Effector memory CD8-positive, alpha-beta T cell (primary cell): Measurements from ENCODE around the gene PDE8B.

Experiments
- ATAC-seq: fragments of 150-1000 bp; cut with Tn5 transposase; replicated peaks from 2 replicates; pipeline ENCODE4 v1.10.0; 2021; ENCODE audit warnings: mild to moderate bottlenecking, moderate library complexity
- DNase-seq, 3 experiments: peaks; one replicate each; pipeline ENCODE4 v3.0.0; 2021
- H3K27ac Mint-ChIP-seq, 2 donors: one replicate each; pipeline ENCODE4 v1.8.0; 2022; ENCODE audit warnings: mild to moderate bottlenecking in 2 of 2, mixed read lengths in 2 of 2, moderate library complexity in 2 of 2
- H3K27me3 Mint-ChIP-seq, 2 donors: one replicate each; pipeline ENCODE4 v1.8.0; 2022; ENCODE audit warnings: mixed read lengths in 2 of 2
- H3K36me3 Mint-ChIP-seq: one replicate; pipeline ENCODE4 v1.8.0; 2022; ENCODE audit warnings: mild to moderate bottlenecking, moderate library complexity, mixed read lengths; ENCODE audit not compliant: insufficient read depth
- H3K4me1 Mint-ChIP-seq, 2 donors: one replicate each; pipeline ENCODE4 v1.8.0; 2022; ENCODE audit warnings: low read depth in 2 of 2, mixed read lengths in 2 of 2
- H3K4me3 Mint-ChIP-seq, 2 donors: one replicate each; pipeline ENCODE4 v1.8.0; 2022; ENCODE audit warnings: mild to moderate bottlenecking in 2 of 2, mixed read lengths in 2 of 2, moderate library complexity in 2 of 2
- H3K9me3 Mint-ChIP-seq, 2 donors: one replicate each; pipeline ENCODE4 v1.8.0; 2022; ENCODE audit warnings: mixed read lengths in 2 of 2

Gene PDE8B

DNA sequence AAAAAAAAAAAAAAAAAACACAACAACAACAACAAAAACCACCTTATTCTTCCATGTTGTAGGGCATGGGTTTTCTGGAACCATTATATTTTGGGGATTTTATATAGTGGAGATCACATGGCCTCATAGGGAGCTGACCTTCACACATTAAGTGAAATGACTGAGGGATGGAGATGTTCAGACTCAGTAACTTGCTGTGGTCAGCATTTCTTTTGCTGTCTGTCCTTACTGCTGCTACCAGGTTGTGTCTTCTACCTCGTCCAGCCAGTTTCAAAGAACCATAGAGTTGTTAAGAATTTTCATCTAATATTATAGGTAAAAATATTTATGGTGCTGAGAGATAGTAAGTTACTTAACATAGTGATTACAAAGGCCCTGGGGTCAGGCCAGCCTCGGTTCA lies 107.6 kb downstream of the PDE8B start:
- no peak overlapping the region for H3K27ac Mint-ChIP-seq
- H3K4me1 Mint-ChIP-seq: no peaks in the 10 kb centered on the region
- no peaks in the 10 kb centered on the region for H3K36me3 Mint-ChIP-seq
- DNase-seq (no peak), ATAC-seq (no peak)
- H3K4me3 Mint-ChIP-seq: no peak overlapping the region
- peaks cover 10 to 22% of the 10 kb centered on the region in 2 donors for H3K27me3 Mint-ChIP-seq
- H3K9me3 Mint-ChIP-seq: no peaks in the 10 kb centered on the region

DNA sequence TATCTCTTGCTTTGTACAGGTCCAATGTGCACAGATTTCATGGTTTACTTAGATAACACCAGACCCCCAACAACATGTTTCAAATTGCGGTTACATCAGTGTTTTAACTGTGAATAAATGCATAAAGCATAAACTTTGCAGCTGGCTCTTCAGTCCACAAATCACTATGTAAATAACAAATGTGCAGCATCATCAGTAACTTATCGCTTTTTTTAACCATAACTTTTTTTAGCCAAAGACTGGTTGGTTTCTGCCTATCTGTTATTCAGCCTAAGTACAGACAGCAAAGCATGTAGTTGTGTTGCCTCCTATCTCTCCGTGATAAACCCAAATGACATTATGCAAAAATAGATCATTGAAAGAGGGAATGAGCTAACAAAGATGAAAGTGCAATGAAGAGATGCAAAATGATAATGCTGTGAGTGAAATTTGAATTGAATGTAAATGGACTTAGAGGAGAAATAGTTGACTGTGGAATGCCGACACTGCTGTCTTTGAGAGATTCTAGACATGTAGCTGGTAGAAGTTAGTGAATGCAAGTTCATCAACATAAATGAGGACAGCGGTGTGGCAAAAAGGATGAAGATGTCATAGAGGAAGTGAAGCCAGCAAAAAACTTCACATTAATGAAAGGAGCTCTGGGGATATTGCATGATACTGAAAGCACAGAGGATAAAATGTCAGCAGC lies 108.8 kb downstream of the PDE8B start:
- Mint-ChIP-seq H3K9me3 (no peaks in the 10 kb centered on the region), H3K27ac (no peak overlapping the region), H3K36me3 (no peaks in the 10 kb centered on the region), H3K4me3 (no peak overlapping the region), H3K27me3 (peaks cover 13 to 32% of the 10 kb centered on the region in 2 donors), H3K4me1 (no peaks in the 10 kb centered on the region)
- no peak for DNase-seq
- no peak for ATAC-seq

GRCh38 chr5:77321793-77322394 lies 111.4 kb downstream of the PDE8B start:
- no peaks in the 10 kb centered on the region for H3K4me1 Mint-ChIP-seq
- no peak overlapping the region for H3K4me3 Mint-ChIP-seq
- H3K27me3 Mint-ChIP-seq: peaks cover 17 to 34% of the 10 kb centered on the region in 2 donors
- H3K36me3 Mint-ChIP-seq: no peaks in the 10 kb centered on the region
- ATAC-seq (no peak), DNase-seq (no peak)
- no peaks in the 10 kb centered on the region for H3K9me3 Mint-ChIP-seq
- no peak overlapping the region for H3K27ac Mint-ChIP-seq

- no peaks in the 10 kb centered on the region for H3K4me1 Mint-ChIP-seq
- no peaks in the 10 kb centered on the region for H3K36me3 Mint-ChIP-seq
- peaks cover 17 to 35% of the 10 kb centered on the region in 2 donors for H3K27me3 Mint-ChIP-seq
- no peak overlapping the region for H3K4me3 Mint-ChIP-seq
- no peaks in the 10 kb centered on the region for H3K9me3 Mint-ChIP-seq
- H3K27ac Mint-ChIP-seq: no peak overlapping the region
- no peak for DNase-seq
- no peak for ATAC-seq
These were observed 111.9 kb downstream of the PDE8B start for GRCh38 chr5:77322406-77322805.

- Mint-ChIP-seq H3K4me3 (no peak overlapping the region), H3K27ac (no peak overlapping the region), H3K27me3 (peaks cover 33 to 68% of the 10 kb centered on the region in 2 donors), H3K36me3 (no peaks in the 10 kb centered on the region), H3K4me1 (no peaks in the 10 kb centered on the region), H3K9me3 (no peaks in the 10 kb centered on the region)
- DNase-seq (no peak), ATAC-seq (no peak)
These were observed 115.6 kb downstream of the PDE8B start for GRCh38 chr5:77325921-77326541.

DNA sequence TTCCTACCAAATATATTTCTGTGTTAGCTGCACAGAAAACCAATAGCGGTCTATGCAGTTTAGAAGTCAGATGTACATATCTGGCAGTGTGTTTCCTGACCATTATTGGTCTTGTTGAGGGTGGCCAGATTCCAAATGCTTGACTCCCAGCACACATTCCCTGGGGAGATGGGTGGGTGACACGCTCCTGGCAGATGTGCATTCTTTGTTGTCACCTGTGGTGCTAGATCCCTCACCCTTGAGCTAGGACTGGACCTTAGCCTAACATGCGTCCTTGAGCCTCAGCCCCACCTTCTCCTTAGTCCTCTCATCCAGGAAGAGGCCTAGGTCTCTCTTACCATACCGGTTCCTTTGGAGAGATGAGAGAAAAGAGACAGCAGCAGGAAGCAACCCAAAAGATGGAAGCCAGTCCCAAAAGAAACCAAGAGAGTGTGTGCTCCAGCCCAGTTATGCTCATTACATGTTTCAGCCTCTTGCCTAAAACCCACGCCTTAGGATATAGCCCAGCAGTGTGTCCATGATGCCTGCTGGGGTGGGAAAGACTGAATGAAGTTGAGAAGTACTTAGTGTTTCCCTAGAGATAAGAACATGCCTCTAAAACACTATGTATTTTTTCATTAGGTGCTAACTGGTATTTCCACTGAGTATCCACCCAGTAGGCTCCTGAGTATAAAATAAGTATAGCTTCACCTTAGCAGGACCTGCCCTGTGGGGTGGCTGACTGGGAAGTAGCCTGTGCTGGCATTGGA lies 116.7 kb downstream of the PDE8B start:
- Mint-ChIP-seq H3K4me3 (no peak overlapping the region), H3K27ac (no peak overlapping the region), H3K36me3 (no peaks in the 10 kb centered on the region), H3K9me3 (no peaks in the 10 kb centered on the region), H3K27me3 (peaks cover 37 to 68% of the 10 kb centered on the region in 2 donors), H3K4me1 (no peaks in the 10 kb centered on the region)
- ATAC-seq: no peak
- DNase-seq: no peak

DNA sequence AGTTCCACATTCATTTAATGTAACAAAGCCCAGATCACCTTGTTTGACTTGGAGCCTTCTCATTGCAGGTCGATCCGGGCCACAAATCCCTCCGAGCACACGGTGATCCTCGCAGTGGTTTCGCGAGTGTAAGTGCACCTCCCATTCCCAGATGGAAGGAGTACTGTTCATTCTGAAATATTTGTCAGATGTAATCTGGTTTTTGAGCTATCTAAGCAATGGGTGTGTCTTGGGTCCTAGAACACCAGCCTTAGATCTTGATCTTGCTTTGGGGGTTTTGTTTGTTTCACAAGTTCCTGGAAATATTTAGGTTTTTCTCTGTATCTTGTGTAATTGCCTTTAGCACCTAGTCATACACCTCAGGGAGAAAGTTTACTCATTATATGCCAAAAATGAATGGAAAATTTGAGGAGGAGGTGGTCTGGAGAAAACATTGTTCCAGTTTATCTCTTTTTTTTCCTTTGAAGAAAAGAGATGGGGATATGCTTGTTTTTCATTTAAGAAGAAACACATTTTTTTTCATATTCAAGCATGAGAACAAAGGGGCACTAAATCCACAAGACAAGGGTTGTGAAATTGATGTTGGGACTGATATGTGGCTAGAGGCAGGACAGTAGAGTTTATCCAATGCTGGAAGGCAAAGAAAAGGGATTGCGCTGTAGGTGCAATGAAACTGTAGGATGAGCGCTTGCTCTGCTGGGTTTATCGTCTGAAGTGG lies 118.6 kb downstream of the PDE8B start:
- DNase-seq (no peak), ATAC-seq (no peak)
- Mint-ChIP-seq H3K36me3 (no peaks in the 10 kb centered on the region), H3K27me3 (peaks cover 30 to 57% of the 10 kb centered on the region in 2 donors), H3K9me3 (no peaks in the 10 kb centered on the region), H3K4me1 (no peaks in the 10 kb centered on the region), H3K4me3 (no peak overlapping the region), H3K27ac (no peak overlapping the region)

GRCh38 chr5:77329664-77330430 lies 119.4 kb downstream of the PDE8B start:
- Mint-ChIP-seq H3K9me3 (no peaks in the 10 kb centered on the region), H3K27ac (no peak overlapping the region), H3K4me1 (no peaks in the 10 kb centered on the region), H3K4me3 (no peak overlapping the region), H3K36me3 (no peaks in the 10 kb centered on the region), H3K27me3 (peaks cover 24 to 57% of the 10 kb centered on the region in 2 donors)
- ATAC-seq: no peak
- no peak for DNase-seq

GRCh38 chr5:77333036-77333435 lies 122.6 kb downstream of the PDE8B start:
- H3K36me3 Mint-ChIP-seq: no peaks in the 10 kb centered on the region
- no peaks in the 10 kb centered on the region for H3K9me3 Mint-ChIP-seq
- no peak for ATAC-seq
- H3K4me1 Mint-ChIP-seq: no peaks in the 10 kb centered on the region
- H3K27me3 Mint-ChIP-seq: peaks cover 20 to 47% of the 10 kb centered on the region in 2 donors
- H3K4me3 Mint-ChIP-seq: no peak overlapping the region
- no peak overlapping the region for H3K27ac Mint-ChIP-seq
- DNase-seq: no peak

DNA sequence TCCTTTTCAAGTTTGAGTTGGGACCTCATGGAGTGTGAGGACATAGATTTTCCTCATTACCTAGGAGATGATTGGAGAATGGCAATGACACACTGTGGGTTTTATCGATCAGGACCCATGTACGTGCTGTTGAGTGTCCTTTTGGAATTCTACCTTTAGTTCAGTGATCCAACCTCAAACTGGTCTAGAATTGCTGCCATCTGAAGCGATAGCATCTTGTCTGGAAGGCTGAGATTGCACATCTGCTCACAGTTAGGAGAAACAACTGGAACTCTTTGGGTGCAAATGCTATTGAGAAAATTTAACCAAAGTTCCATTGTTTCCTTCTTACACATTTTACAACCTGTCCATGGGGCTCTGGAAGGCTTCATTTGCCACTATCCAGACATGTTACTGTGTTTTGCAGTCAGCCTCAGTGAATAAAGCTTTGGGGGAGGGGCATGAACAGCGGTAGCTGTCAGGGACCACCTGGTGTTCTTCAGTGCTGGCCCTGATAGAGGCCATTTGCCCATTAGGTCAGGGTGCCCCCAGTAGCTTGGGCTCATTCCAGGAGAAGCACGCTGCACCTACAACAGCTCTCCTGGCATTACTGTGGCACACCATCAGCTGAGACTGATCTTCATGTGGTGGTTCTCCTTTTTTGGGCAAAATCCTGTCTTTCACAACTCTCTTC lies 123.1 kb downstream of the PDE8B start:
- Mint-ChIP-seq H3K9me3 (no peaks in the 10 kb centered on the region), H3K4me1 (no peaks in the 10 kb centered on the region), H3K36me3 (no peaks in the 10 kb centered on the region), H3K27ac (no peak overlapping the region), H3K27me3 (peaks cover 20 to 41% of the 10 kb centered on the region in 2 donors), H3K4me3 (no peak overlapping the region)
- ATAC-seq (no peak), DNase-seq (no peak)

DNA sequence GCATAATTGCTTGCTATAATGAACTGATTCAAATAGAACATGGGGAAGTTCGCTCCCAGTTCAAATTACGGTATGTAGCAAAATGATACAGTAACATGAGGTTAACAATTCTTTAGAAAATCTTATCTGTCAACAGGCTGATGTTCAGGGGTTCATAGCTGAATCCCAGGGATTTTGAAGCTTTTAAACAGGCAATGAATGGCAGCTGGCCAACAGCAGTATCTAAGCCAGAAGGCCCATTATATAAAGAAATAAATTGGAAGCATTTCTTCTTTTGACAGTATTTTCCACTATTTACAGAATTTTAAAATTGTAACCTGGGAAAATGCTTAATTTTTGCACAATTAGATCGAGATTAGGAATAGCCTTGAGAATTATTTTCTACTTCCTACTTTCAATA lies 126.8 kb downstream of the PDE8B start:
- ATAC-seq (no peak), DNase-seq (no peak)
- Mint-ChIP-seq H3K9me3 (no peaks in the 10 kb centered on the region), H3K4me1 (no peaks in the 10 kb centered on the region), H3K36me3 (no peaks in the 10 kb centered on the region), H3K27me3 (peaks cover 5 to 10% of the 10 kb centered on the region in 2 donors), H3K27ac (no peak overlapping the region), H3K4me3 (no peak overlapping the region)

- H3K9me3 Mint-ChIP-seq: no peaks in the 10 kb centered on the region
- H3K27me3 Mint-ChIP-seq: peaks cover 5 to 10% of the 10 kb centered on the region in 2 donors
- DNase-seq: no peak
- no peaks in the 10 kb centered on the region for H3K4me1 Mint-ChIP-seq
- no peak overlapping the region for H3K4me3 Mint-ChIP-seq
- H3K27ac Mint-ChIP-seq: no peak overlapping the region
- no peak for ATAC-seq
- no peaks in the 10 kb centered on the region for H3K36me3 Mint-ChIP-seq
These were observed 127.2 kb downstream of the PDE8B start for GRCh38 chr5:77337686-77338085.
